ENCODE data around the gene CDC42BPA.
"Not testable (repeated sequence)": the region's sequence is repeated elsewhere in the genome, so short reads cannot be mapped to it uniquely, and the experiment has no call there.

Gene CDC42BPA

GRCh38 chr1:227112538-227112937 is 205.8 kb downstream of the CDC42BPA start:
- DNase-seq: no peak

GRCh38 chr1:227111782-227112181 is 206.5 kb downstream of the CDC42BPA start:
- DNase-seq: no peak

GRCh38 chr1:227105291-227105690 is 213.0 kb downstream of the CDC42BPA start:
- not testable (repeated sequence) for DNase-seq

GRCh38 chr1:227102056-227102455 is 216.2 kb downstream of the CDC42BPA start:
- DNase-seq: no peak

GRCh38 chr1:227094249-227094966 is 223.9 kb downstream of the CDC42BPA start:
- no peak for DNase-seq

- no peak for DNase-seq
Observed at GRCh38 chr1:227093309-227093708, 225.0 kb downstream of the CDC42BPA start.

- no peak for DNase-seq
Observed at GRCh38 chr1:227092069-227092468, 226.2 kb downstream of the CDC42BPA start.

GRCh38 chr1:227086636-227087035 is 231.7 kb downstream of the CDC42BPA start:
- DNase-seq: no peak

GRCh38 chr1:227082999-227083746 is 235.1 kb downstream of the CDC42BPA start:
- DNase-seq: no peak

- DNase-seq: no peak
Observed at GRCh38 chr1:227077783-227078182, 240.5 kb downstream of the CDC42BPA start.

- DNase-seq: no peak
Observed at GRCh38 chr1:227073786-227074185, 244.5 kb downstream of the CDC42BPA start.

- no peak for DNase-seq
Observed at GRCh38 chr1:227072991-227073390, 245.3 kb downstream of the CDC42BPA start.

- DNase-seq: no peak
Observed at GRCh38 chr1:227071895-227072587, 246.3 kb downstream of the CDC42BPA start.

GRCh38 chr1:227070638-227071285 is 247.5 kb downstream of the CDC42BPA start:
- no peak for DNase-seq

GRCh38 chr1:227069490-227069889 is 248.8 kb downstream of the CDC42BPA start:
- DNase-seq: no peak

- DNase-seq: no peak
Observed at GRCh38 chr1:227068883-227069282, 249.4 kb downstream of the CDC42BPA start.

- DNase-seq: no peak
Observed at GRCh38 chr1:227066999-227067398, 251.3 kb downstream of the CDC42BPA start.

GRCh38 chr1:227065311-227065710 is 253.0 kb downstream of the CDC42BPA start:
- DNase-seq: no peak

GRCh38 chr1:227062306-227062705 is 256.0 kb downstream of the CDC42BPA start:
- no peak for DNase-seq

- no peak for DNase-seq
Observed at GRCh38 chr1:227059076-227059475, 259.2 kb downstream of the CDC42BPA start.

GRCh38 chr1:227058321-227058751 is 260.0 kb downstream of the CDC42BPA start:
- DNase-seq: no peak

- no peak for DNase-seq
Observed at GRCh38 chr1:227049253-227049652, 269.0 kb downstream of the CDC42BPA start.

GRCh38 chr1:227043755-227044154 is 274.5 kb downstream of the CDC42BPA start:
- no peak for DNase-seq
